ENCODE data around the gene NBL1.

NBL1 gene

DNA sequence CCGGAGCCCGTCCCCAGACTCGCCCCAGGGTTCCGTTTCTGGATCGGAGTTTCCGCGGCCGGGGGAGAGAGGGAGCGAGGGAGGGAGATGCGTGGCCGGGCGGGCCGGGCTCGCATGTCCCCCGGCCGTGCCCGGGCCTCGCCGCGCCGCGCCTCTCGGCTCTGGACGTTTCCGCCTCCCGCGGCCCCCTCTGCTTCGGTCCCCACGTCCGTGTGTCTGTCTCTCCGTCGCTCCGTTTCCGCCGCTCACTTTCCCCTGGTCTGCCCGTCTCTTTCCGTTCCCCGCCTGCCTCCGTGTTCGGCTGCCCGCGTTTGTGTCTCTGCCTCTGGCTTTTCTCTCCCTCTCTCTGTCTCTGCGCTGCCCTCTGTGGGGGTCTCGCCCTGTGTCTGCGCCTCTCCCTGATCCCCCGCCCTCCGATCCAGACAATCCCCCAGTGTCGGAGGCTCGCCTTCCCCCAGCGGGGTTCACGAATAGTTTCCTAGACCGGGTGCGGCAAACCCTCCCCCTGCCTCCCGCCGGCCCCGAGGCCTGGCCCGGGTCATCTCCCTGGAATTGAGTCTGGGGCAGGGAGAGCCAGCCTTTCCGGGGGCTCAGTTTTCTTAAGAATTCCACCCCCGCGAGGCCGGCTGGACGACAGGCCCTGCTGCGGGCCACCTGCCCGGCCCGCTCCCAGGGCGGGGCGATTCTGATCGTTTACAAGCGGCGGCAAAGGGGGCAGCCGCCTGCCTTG lies 735 bp downstream of the NBL1 start:
- in situ Hi-C loops (cut with HindIII; ENCODE audit: low sequenced_read_pairs), result loop anchor here (25.0 kb wide), 1 partner anchor 308 kb away; no protein-coding TSS in a partner anchor

DNA sequence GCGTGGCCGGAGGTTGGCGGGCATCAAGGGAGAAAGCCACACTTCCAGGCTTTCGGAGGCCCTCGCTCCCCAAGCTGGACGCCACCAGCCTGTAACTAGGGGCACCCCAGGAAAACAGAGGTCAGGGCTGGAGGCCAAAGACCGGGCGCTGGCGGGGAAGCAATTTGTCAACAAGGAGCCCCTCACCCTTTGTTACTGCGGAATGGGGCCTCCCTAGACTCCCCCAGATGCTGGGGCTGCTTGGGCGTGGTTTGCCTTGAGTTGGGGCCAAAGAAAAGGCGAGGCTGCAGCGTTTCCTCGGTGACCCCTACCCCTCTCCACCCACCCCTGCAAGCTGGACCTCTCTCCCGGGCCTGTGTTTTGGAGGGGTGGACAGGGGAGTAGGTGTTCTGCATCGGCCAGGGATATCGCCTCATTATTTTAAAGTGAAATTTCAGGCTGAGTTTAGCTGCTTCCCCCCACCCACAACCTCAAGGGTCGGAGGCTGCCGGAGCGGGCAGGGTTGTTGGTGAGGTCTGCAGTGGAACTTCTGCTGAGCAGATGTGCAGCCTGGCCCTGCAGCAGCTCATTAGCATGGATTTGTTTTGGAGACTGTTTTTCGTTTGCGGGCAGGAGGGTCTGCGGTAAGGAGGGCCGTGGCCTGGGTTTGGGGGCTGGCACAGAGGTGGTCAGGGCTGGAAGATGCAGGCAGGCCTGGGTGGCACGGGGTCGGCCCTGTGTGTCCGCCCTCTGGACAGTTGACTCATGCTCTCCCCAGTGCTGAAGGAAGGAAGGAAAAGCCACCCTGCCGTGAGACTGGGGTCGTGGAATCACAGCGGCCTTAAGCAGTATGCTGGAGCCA lies 1.5 kb downstream of the NBL1 start:
- in situ Hi-C loops (cut with HindIII; ENCODE audit: low sequenced_read_pairs), result loop anchor here (25.0 kb wide), 1 partner anchor 308 kb away; no protein-coding TSS in a partner anchor

DNA sequence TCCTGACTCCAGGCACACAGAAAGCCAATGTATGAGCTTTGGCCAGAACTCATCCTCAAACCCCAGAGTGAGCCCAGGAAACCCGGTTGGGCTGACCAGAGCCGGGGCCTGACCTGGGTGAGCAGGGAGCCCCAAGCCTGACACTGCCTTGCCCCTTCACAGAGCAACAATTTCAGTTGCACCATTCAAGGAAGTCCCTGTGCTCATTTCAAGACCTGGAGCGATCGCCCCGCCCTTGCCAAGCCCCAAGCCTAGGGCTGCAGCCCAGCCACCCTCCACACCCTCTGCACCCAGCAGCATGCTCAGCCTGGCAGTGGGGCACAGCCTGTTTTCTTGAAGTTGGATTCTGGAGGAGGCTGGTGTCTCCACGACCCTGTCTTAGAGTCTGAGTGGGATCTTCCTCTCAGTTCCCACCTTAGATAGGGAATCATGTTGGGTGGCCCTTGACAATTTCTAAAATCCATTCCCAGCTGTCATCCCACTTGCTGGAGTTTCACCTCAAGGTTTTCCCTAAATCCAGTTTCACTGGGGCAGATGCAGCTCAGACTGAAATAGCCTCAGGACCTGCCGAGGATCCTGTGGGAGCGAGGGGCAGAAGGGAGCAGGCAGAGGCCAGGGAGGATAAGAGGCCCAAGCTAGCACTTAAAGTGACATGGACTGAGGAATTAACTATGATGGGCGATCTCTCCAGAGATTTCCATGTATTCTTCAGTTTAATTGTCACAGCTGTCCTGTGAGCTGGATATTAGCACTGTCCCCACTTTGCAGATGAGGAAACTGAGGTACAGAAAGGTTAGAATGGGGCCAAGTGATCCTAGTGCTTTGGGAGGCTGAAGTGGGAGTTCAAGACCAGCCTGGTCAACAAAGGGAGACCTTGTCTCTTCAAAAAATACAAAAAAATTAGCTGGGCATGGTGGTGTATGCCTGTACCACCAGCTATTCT lies 2.5 kb downstream of the NBL1 start:
- in situ Hi-C loops (cut with HindIII; ENCODE audit: low sequenced_read_pairs), result loop anchor here (25.0 kb wide), 1 partner anchor 309 kb away; no protein-coding TSS in a partner anchor

DNA sequence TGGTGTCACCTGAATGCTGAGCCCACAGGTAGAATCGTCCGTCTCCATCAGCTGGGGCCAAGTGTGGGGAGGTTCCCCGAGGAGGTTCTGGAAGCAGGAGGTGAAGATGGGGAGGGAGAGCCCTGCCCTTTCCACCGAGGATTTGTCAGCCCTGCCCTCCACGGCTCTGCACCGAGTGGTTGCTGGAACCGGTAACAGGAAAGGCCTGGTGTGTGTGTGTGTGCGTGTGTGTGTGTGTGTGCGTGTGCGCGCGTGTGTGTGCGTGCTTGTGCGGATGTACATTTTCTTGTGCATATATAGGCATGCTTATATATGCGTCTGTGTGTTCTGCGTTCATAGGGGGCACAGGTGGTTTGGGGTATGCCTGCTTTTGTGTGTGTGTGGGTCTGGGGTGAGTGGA lies 3.5 kb downstream of the NBL1 start:
- in situ Hi-C loops (cut with HindIII; ENCODE audit: low sequenced_read_pairs), result loop anchor here (25.0 kb wide), 1 partner anchor 310 kb away; no protein-coding TSS in a partner anchor

DNA sequence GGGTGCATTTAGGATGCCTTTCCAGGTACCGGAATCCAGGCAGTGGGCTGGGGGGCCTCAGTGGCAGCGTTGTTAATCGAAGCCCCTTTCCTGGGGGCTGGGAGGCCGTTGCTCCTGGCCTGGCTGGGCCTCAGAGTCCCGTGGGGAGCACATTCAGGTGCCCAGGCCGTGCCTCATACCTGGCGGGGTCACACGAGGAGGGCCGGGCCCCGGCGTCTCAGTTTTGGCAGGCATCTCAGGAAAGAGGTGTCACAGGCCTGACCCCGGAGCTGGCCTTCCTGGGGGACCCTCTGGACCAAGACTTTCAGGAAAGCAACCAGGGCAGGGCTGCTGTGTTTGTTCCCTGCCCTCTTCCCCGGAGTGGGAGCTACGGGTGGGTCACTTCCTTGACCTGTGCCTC lies 4.1 kb downstream of the NBL1 start:
- in situ Hi-C loops (cut with HindIII; ENCODE audit: low sequenced_read_pairs), result loop anchor here (25.0 kb wide), 1 partner anchor 311 kb away; no protein-coding TSS in a partner anchor

DNA sequence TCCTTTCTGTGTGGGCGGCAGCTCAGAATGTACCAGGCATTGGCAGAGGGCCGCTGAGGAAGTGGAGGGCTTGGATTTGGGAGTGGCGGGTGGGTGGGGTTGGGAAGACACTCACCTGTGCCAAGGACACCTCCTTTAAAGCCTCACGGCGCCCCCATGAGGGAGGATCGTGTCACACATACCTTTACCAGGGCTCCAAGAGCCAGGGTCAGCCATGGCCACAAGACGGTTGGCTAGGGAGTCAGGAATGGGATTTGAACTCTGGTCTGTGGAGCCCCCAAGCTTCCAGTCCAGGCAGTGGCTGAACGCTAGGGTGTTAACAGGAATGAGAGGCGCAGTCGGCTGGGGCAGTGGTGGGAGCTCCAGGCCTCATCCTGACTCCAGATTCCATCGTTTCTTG lies 4.6 kb downstream of the NBL1 start:
- in situ Hi-C loops (cut with HindIII; ENCODE audit: low sequenced_read_pairs), result loop anchor here (25.0 kb wide), 1 partner anchor 311 kb away; no protein-coding TSS in a partner anchor

DNA sequence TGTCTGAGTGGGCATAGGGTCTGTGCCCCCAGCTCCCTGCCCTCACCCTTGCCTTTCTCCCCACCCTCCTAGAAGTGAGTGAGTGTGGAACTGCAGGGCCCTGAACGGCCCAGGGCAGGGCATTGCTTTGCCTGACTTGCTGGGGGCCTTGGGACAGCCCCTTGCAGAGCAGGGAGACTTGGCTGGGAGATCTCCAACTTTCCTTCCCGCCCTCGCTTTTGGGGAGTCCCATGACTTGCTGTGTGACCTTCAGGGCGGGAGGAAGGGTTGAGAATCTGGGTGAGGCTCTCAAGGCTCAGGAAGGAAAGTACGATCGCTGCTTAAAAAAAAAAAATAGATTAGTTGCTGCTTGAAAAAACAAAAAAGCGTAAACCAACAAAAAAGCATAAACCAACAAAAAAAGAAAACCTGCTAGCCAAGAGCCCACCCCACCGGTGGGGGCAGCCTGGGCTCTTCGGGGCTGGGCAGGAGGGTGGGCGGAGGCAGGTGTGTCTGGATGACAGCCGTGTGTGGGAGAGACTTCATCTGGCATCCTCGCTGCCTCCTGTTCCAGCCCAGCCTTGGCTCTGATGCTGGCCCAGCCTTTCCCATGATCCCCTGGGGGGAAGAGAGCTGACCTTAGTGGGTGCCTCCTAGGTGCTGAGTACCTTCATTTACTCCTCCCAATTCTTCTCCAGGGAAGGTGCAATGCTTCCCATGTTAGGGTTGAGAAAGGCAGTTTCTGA lies 6.5 kb downstream of the NBL1 start:
- in situ Hi-C loops (cut with HindIII; ENCODE audit: low sequenced_read_pairs), result no loop called here

DNA sequence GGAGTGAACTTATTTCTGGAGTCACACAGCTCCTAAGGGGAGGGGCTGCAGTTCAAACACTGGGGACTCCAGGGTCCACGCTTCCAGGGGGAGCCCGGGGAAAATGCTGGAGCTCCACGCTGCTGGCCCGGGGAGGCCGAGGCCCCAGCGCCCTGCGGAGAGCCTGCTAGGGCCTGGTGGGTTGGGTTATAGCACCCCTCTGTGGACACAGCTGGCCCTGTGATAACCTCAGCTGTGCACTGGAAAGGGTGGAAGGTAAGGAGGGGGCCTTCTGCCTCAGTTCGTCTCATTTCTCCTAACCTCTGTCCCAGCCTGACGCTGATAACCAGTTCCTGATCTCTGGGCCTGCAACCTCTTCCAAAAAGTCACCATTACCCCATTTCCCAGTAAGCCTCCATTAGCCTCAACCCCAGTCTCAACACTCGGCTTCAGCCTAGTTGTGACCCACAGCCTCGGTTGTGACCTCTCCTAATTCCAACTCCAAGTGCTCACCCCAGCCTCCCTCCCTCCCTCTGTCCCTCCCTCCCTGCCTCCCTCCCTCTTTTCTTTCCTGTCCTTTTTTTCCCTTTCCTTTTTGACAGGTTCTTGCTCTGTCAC lies 7.1 kb downstream of the NBL1 start:
- in situ Hi-C loops (cut with HindIII; ENCODE audit: low sequenced_read_pairs), result no loop called here

DNA sequence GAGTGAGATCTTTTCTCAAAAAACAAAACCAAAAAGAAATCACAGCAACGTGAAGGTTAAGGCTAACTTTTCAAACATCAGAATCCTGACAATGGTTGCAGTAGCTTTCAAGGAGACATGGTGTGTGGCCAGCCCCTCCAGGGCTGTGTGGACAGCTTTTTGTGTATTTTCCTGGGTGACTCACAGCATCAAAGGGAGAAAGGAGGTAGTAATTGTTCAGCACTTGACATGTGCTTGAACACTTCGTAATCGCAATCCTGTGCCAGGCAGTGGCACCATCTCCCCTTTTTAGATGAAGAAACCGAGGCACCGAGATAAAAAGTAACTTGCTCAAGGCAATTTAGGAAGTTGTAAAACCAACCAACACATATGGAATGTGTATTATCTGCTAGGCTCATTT lies 10.3 kb downstream of the NBL1 start:
- in situ Hi-C loops (cut with HindIII; ENCODE audit: low sequenced_read_pairs), result no loop called here

DNA sequence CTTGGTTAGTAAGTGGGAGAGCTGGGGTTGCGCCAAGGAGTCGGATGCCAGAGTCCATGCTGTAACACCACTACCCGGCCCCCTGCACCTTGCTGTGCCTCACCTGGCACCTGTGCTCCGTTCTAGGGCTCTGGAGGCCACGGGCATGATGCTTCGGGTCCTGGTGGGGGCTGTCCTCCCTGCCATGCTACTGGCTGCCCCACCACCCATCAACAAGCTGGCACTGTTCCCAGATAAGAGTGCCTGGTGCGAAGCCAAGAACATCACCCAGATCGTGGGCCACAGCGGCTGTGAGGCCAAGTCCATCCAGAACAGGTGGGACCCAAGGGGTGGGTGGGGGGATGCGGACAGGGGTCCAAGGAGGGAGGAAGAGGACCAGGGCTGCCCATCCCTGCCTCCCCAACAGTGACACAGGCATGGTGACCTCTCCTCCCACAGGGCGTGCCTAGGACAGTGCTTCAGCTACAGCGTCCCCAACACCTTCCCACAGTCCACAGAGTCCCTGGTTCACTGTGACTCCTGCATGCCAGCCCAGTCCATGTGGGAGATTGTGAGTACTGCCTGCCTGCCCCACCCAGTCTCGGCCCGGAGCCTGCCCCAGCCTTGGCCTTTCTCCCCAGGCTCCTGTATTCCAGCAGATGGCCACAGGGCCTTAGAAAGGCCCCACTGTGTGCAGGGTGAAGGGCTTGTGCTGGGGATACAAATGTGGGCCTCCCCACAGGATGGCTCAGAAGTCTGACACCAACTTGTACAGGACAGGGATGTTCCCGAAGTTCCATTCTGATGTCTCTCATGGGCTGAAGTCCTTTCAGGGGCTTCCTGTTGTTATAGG lies 11.0 kb downstream of the NBL1 start:
- in situ Hi-C loops (cut with HindIII; ENCODE audit: low sequenced_read_pairs), result no loop called here

DNA sequence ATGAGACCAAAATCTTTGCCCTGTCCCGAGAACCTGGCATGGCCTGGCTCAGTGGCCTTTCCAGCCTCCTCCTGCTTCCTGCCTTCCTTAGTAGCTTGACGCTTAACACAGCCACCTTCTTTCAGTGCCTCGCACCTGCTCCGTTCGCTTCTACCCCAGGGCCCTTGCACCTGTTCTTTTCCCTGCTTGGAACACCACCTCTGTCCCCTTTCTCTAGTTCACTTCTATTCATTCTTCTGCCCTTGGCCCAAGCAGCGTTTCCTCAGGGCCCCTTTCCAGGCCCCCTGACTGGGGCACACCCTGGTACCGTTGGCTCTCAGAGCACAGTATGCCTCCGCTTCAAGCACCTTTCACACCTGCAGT lies 11.6 kb downstream of the NBL1 start:
- in situ Hi-C loops (cut with HindIII; ENCODE audit: low sequenced_read_pairs), result no loop called here

DNA sequence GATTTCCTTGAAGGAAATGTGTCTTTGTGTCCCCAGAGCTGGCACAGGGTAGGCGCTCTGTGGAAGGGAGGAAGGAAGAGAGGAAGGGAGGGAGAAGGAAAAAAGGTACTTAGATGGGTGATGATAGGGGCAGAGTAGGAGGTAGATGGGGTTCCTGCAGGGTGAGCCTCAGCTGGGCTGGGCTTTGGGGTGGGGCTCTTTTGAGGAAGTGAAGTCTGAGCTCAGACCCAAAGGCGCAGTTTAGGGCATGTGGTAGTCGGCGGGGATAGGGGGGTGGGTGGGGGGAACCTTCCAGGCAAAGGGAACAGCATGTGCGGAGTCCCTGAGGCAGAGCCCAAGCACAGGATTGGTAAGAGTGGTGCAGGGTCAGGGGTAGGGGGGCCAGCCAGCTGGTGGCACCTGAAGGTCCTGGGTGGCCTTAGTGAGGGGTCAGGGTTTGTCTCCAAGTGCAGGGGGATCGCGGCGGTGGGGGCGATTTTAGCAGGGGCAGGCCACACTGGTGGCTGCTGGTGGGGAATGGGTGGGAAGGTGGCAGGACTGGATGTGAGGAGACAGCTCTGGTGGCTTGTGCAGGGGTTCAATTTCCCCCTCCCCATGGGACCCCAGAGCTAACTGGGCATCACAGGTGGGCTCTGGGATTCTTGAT lies 12.1 kb downstream of the NBL1 start:
- in situ Hi-C loops (cut with HindIII; ENCODE audit: low sequenced_read_pairs), result no loop called here

DNA sequence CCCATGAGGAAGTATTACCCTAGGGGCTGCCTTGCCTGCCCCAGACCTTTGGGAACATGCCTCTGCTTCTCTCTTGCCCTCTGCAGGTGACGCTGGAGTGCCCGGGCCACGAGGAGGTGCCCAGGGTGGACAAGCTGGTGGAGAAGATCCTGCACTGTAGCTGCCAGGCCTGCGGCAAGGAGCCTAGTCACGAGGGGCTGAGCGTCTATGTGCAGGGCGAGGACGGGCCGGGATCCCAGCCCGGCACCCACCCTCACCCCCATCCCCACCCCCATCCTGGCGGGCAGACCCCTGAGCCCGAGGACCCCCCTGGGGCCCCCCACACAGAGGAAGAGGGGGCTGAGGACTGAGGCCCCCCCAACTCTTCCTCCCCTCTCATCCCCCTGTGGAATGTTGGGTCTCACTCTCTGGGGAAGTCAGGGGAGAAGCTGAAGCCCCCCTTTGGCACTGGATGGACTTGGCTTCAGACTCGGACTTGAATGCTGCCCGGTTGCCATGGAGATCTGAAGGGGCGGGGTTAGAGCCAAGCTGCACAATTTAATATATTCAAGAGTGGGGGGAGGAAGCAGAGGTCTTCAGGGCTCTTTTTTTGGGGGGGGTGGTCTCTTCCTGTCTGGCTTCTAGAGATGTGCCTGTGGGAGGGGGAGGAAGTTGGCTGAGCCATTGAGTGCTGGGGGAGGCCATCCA lies 12.8 kb downstream of the NBL1 start:
- in situ Hi-C loops (cut with HindIII; ENCODE audit: low sequenced_read_pairs), result no loop called here

DNA sequence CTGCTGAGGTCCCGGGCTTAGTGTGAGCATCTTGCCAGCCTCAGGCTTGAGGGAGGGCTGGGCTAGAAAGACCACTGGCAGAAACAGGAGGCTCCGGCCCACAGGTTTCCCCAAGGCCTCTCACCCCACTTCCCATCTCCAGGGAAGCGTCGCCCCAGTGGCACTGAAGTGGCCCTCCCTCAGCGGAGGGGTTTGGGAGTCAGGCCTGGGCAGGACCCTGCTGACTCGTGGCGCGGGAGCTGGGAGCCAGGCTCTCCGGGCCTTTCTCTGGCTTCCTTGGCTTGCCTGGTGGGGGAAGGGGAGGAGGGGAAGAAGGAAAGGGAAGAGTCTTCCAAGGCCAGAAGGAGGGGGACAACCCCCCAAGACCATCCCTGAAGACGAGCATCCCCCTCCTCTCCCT lies 13.4 kb downstream of the NBL1 start:
- in situ Hi-C loops (cut with HindIII; ENCODE audit: low sequenced_read_pairs), result no loop called here

DNA sequence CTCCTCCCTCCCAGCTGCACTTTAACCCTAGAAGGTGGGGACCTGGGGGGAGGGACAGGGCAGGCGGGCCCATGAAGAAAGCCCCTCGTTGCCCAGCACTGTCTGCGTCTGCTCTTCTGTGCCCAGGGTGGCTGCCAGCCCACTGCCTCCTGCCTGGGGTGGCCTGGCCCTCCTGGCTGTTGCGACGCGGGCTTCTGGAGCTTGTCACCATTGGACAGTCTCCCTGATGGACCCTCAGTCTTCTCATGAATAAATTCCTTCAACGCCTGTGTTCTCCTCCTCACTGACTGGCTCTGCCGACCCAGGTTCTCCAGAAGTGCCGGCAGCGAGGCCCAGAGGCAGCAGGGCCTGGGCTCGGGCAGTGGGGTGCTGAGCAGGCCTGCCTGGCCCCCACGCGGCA lies 14.1 kb downstream of the NBL1 start:
- in situ Hi-C loops (cut with HindIII; ENCODE audit: low sequenced_read_pairs), result no loop called here

DNA sequence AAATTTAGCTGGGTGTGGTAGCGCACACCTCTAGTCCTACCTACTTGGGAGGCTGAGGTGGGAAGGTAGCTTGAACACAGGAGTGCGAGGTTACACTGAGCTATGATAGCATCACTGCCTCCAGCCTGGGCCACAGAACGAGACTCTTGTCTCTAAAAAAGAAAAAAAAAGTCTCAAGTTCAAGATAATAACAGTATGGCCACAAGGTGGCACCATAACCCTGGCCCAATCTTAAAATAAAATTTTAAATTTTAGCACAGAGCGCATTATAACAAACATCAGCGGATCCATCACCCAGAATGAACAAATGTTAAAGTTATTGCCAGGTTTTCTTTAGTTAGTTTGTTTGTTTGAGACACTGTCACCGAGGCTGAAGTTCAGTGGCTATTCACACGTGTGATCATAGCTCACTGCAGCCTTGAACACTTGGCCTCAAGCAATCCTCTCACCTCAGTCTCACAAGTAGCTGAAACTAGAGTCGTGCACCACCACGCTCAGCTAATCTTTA lies 17.7 kb downstream of the NBL1 start:
- in situ Hi-C loops (cut with HindIII; ENCODE audit: low sequenced_read_pairs), result no loop called here

DNA sequence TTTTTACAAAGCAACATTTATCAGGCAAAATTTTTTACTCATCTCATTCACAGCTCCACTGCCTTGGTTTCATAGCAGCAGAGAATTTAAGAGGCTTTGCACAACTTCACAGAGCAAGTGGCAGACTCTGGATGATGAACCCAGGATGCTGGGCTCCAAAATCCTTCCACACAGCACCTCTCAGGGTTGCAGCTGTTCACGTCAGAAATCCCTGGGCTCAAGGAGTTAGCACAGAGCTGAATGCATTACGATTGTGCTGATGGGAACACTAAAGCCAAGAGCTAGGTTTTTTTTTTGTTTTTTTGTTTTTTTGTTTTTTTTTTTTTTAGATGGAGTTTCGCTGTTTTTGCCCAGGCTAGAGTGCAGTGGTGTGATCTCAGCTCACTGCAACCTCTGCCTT lies 18.2 kb downstream of the NBL1 start:
- in situ Hi-C loops (cut with HindIII; ENCODE audit: low sequenced_read_pairs), result no loop called here
